ENCODE results near the gene ERC1.

ERC1 gene

GRCh38 chr12:1367331-1368291 lies 376.6 kb downstream of the ERC1 start:
- FAIRE-seq (no peak), DNase-seq (ENCODE audit: insufficient read length, low spot score) (no peak)

GRCh38 chr12:1369460-1369859 lies 378.4 kb downstream of the ERC1 start:
- FAIRE-seq (no peak), DNase-seq (ENCODE audit: insufficient read length, low spot score) (no peak)

DNA sequence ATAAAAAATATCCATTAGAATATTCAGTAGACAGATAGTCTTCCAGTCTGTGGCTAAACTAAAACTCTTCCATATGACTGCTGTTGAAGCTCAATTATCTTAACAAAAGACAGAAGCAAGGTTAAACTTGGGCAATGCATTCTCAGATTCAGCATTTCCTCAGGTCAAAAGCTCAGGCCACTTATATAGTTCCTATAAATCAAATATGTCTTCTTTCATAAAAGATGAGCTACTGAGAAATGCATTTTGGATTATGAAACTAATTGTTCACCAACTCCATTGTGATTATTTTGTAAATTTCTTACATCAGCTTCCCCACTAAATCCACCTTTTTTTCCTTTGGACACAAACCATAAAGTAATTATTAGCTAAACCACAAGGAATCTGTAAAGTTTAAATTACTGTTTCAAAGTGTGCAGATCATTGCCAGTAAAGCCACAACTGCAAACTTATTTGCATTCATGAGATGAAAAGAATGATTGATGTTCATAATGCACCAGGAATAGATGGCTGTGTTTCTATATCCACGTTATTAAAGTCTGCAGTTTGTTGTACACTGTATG lies 379.0 kb downstream of the ERC1 start:
- no peak for FAIRE-seq
- no peak for DNase-seq (ENCODE audit: insufficient read length, low spot score)

GRCh38 chr12:1373901-1374735 lies 383.1 kb downstream of the ERC1 start:
- FAIRE-seq (no peak), DNase-seq (ENCODE audit: insufficient read length, low spot score) (no peak)

DNA sequence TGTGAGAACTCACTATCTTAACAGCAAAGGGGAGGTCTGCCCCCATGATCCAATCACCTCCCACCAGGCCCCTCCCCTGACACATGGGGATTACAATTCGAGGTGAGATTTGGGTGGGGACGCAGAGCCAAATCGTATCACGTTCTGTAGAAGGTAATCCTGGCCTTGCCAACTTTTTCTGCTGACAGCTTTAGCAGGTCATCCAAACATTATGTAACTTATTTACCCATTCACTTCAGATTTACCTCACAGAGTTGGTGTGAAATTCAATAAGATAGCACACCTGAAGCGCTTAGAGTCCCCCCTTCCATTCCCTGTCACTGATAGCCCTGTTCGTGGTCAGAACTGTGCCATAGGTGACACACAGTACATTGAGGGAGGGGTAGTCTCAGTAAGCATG lies 384.3 kb downstream of the ERC1 start:
- no peak for DNase-seq (ENCODE audit: insufficient read length, low spot score)
- no peak for FAIRE-seq

DNA sequence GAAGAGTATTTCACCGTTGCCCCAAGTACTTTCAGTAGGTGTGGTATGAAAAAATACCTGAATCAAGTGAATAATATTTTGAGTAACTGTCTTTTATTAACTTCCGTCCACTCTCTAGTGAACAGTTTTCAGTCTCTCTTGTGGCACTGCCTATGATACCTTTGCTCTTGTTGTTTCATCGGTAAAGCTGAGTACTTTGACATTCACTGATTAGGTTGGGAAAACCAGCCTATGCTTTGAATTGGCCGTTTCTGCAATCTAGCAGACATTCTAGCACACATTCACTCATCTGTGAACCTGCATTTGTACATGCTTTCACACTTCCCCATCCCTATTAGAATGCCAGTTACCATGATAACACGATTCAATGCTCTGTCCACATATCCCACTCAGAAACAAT lies 386.1 kb downstream of the ERC1 start:
- DNase-seq (ENCODE audit: insufficient read length, low spot score) (no peak), FAIRE-seq (no peak)

DNA sequence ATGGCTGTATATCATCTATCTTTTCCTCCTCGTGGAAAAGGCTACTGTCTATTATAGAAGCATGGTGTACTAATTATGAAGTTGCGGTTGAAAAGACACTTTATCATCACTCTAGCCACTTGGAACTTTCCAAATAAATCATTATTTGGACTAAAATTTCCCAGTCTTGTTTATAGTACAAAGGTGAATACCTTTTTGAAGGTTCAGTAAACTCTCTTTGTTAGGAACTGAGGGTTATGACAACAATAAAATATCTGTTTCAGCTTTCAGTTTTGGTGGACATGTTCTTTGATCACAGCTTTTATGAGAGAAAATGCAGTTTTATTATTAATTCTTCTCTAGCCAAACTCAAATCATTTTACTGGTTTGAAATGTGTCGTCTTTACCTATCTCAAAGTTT lies 386.7 kb downstream of the ERC1 start:
- DNase-seq (ENCODE audit: insufficient read length, low spot score) (no peak), FAIRE-seq (no peak)

DNA sequence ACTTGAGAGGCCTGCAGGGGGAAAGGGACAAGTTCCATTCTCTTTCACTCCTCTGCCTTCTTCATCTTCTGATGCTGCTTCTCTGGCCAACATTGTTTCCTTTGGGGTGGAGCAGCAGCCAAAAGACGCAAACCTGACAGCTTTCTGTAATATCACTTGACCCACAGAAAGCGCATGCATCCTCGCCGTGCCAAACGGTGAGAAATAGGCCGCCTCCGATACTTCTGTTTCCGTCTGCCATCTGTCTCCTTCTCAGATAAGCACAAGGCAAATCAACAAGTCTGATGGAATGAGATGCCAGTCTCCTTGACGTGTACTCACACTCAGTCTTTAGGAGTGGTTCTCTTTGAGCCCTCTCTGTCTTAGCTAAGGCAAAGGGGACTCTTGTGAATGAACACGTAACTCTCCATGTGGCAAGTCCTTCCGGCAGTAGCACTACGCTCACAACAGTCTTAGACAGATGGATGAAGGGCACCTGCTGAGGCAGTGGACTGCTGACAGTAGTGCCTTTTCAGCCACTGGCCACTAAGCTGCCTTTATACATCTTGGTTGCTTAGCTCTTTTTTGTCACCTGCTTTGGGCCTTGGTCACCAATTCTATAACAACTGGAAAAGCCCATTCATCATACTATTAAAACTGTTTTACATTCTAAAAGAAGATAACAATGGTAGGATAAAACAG lies 389.3 kb downstream of the ERC1 start:
- FAIRE-seq (no peak), DNase-seq (ENCODE audit: insufficient read length, low spot score) (no peak)

GRCh38 chr12:1382151-1382550 lies 391.1 kb downstream of the ERC1 start:
- DNase-seq (ENCODE audit: insufficient read length, low spot score) (no peak), FAIRE-seq (no peak)

- FAIRE-seq (no peak), DNase-seq (ENCODE audit: insufficient read length, low spot score) (no peak)
Observed at GRCh38 chr12:1382826-1383225, 391.8 kb downstream of the ERC1 start.

GRCh38 chr12:1383758-1384157 lies 392.7 kb downstream of the ERC1 start:
- FAIRE-seq, result no peak
- no peak for DNase-seq (ENCODE audit: insufficient read length, low spot score)

GRCh38 chr12:1384910-1385309 lies 393.9 kb downstream of the ERC1 start:
- DNase-seq (ENCODE audit: insufficient read length, low spot score) (no peak), FAIRE-seq (no peak)

DNA sequence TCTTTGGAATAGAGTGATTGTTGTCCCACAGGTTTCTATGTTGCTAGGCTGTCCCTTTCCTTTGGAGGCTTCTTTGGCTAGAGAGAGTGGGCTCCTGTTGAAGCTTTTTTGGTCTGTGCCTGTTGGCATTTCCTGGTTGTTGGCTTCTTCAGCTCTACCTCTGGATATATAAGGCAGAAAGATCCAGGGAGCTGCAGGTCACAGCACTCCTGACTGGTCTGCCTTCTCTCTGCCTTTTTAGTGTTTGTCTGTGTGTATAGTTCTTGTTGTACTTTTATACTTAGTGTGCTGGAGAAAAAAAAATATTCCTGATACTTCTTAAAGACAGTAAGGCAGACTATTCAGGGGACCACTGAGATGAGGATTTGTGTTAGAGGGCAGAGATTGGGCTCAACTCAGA lies 400.7 kb downstream of the ERC1 start:
- FAIRE-seq, result no peak
- no peak for DNase-seq (ENCODE audit: insufficient read length, low spot score)

DNA sequence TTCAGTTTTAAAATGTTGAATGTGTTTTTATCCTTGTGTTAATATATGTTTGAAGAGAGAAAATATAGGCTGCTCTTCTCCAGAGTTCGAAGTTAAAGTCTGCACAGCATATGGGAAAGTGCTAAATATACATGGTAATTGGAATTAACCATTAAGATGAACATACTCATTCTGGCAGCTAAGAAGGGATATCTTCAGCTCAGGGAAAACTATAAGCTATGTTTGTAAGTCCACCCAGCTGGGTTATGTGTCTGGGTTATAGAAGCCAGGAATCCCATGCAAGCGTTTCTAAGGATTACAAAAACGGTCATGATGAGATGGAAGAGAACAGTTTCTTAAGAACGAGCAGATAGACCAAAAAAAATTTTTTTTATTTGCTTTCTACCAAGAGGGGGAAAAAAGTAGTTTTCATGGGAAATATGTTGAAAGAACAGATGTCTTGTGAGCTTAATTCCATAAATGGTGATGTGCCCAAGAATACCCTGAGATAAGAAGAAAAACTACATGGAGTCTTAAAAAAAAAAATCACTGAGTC lies 404.5 kb downstream of the ERC1 start:
- DNase-seq (ENCODE audit: insufficient read length, low spot score) (no peak), FAIRE-seq (no peak)

DNA sequence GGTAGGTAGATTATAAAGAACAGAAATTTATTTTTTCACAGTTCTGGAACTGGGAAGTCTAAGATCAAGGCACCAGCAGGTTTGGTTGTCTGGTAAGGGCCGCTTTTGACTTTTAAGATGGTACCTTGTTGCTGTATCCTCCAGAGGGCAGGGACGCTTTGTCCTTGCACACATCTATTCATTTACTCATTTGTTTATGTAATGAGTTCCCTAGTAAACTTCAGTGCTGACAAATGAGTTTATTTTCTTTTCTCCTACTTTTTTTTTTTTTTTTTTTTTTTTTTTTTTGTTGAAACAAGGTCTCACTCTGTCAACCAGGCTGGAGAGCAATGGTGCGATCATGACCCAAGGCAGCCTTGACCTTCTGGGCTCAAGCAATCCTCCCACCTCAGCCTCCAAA lies 407.6 kb downstream of the ERC1 start:
- no peak for FAIRE-seq
- no peak for DNase-seq (ENCODE audit: insufficient read length, low spot score)

GRCh38 chr12:1401891-1402290 lies 410.9 kb downstream of the ERC1 start:
- no peak for DNase-seq (ENCODE audit: insufficient read length, low spot score)
- FAIRE-seq, result no peak

- no peak for DNase-seq (ENCODE audit: insufficient read length, low spot score)
- no peak for FAIRE-seq
Observed at GRCh38 chr12:1403417-1403816, 412.4 kb downstream of the ERC1 start.

DNA sequence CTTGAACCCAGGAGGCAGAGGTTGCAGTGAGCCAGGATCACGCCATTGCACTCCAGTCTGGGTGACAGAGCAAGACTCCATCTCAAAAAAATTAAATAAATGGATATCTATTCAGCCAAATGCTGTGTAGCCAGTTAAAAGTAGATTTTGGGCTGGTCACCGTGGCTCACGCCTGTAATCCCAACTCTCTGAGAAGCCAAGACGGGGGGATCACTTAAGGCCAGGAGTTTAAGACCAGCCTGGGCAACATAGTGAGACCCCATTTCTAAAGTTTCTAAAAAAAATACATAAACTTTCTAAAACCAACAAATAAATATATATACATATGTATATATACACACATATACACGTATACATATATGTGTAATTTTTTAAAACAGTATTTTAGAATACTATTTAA lies 414.6 kb downstream of the ERC1 start:
- no peak for FAIRE-seq
- DNase-seq (ENCODE audit: insufficient read length, low spot score), result no peak

DNA sequence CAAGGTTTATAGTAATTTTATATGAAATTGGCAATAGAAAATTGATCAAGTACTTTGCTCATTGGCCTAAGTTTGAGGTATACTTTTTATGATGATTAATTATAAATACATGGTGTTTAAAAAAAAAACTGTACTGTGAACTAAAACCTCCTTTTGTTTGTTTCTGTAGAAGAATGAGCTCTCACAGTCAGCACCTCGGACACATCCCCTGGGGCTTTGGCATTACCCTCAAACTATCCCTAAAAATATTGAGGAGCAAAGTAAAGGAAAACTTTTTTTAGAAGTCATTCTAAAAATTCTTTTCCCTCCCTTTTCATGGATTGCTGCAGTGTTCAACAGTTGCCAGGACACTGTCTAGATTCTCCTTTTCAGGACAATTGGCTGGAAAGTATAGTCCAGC lies 419.8 kb downstream of the ERC1 start:
- FAIRE-seq, result no peak
- no peak for DNase-seq (ENCODE audit: insufficient read length, low spot score)

GRCh38 chr12:1413930-1414329 lies 422.9 kb downstream of the ERC1 start:
- FAIRE-seq (no peak), DNase-seq (ENCODE audit: insufficient read length, low spot score) (no peak)

DNA sequence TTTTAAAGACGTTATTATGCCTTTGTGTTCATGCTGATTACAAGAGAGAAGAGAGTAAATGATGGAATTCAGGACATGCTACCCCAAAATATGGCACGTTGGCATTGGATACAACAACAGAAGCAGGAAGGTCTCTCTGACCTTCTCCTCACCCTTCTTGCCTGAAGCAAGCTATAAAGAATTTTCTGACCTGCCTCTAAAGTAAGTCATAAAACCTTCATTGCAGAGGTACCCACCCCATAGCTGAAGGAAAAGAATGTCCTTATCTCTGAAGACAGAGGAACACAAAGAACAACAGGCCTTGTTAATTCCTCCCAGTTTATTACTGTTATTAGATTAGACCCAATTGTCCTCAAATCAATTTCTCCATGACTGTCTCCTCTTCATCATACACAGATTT lies 427.1 kb downstream of the ERC1 start:
- FAIRE-seq, result no peak
- DNase-seq (ENCODE audit: insufficient read length, low spot score), result no peak
